ENCODE results near the gene CCDC152. TPM values are rescaled to one million over a fixed set of nuclear protein-coding genes. Genes with fewer than 3 reads are reported as not detected.

CCDC152 gene
- polyA plus RNA-seq, 1 donor (not counting 4 experiments of a cell fraction or from before 2014, with no cell fraction given) = 0.71 TPM

GRCh38 chr5:42791151-42791550 is 34.5 kb downstream of the CCDC152 start:
- dilution Hi-C loops (cut with MboI; ENCODE audit: extremely low pct_ligation_motif_present, low sequenced_read_pairs) = no loop called here
- DNase-seq (ENCODE audit: low read depth, low spot score) = no peak
- FAIRE-seq = no peak
- Histone ChIP-seq H3K9me1 (ENCODE audit: control insufficient read depth, extremely low read depth, insufficient read depth, low read length) (no peaks in the 10 kb centered on the region), H4K20me1 (ENCODE audit: control insufficient read depth, extremely low read depth, insufficient read depth, low read length) (no peaks in the 10 kb centered on the region), H3K79me2 (ENCODE audit: control insufficient read depth, insufficient read depth, low read length) (no peaks in the 10 kb centered on the region), H3K4me2 (ENCODE audit: control insufficient read depth, extremely low read depth, insufficient read depth, low read depth, low read length) (no peak overlapping the region), H3K9me3 (ENCODE audit: control insufficient read depth, low read depth, low read length) (no peaks in the 10 kb centered on the region), H3K27ac (ENCODE audit: control insufficient read depth, insufficient read depth, low read length) (no peak overlapping the region), H3K9ac (ENCODE audit: control insufficient read depth, extremely low read depth, insufficient read depth, low read length) (no peak overlapping the region), H3K36me3 (ENCODE audit: control insufficient read depth in 2 of 2, extremely low read depth in 1 of 2, insufficient read depth in 2 of 2, low read length in 2 of 2) (no peaks in the 10 kb centered on the region), H3K4me1 (ENCODE audit: control insufficient read depth, extremely low read depth, insufficient read depth, low read length) (no peaks in the 10 kb centered on the region), H2AFZ (ENCODE audit: control insufficient read depth, low read length) (no peak overlapping the region), H3K27me3 (ENCODE audit: control insufficient read depth, extremely low read depth, insufficient read depth, low read length) (no peaks in the 10 kb centered on the region), H3K4me3 (ENCODE audit: control insufficient read depth in 2 of 3, extremely low read depth in 1 of 3, insufficient read depth in 2 of 3, low read depth in 1 of 3, low read length in 3 of 3) (no peak overlapping the region)
- no peak for TF ChIP-seq EZH2 (IDR thresholded peaks at IDR 0.05; ENCODE audit: low read length)
- TF ChIP-seq, protein P1, sequence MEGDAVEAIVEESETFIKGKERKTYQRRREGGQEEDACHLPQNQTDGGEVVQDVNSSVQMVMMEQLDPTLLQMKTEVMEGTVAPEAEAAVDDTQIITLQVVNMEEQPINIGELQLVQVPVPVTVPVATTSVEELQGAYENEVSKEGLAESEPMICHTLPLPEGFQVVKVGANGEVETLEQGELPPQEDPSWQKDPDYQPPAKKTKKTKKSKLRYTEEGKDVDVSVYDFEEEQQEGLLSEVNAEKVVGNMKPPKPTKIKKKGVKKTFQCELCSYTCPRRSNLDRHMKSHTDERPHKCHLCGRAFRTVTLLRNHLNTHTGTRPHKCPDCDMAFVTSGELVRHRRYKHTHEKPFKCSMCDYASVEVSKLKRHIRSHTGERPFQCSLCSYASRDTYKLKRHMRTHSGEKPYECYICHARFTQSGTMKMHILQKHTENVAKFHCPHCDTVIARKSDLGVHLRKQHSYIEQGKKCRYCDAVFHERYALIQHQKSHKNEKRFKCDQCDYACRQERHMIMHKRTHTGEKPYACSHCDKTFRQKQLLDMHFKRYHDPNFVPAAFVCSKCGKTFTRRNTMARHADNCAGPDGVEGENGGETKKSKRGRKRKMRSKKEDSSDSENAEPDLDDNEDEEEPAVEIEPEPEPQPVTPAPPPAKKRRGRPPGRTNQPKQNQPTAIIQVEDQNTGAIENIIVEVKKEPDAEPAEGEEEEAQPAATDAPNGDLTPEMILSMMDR (optimal IDR thresholded peaks at IDR 0.05 in 1 of 3, IDR thresholded peaks at IDR 0.05 in 1 of 3, conservative IDR thresholded peaks at IDR 0.05 in 1 of 3; ENCODE audit: extremely low read depth in 1 of 3, insufficient read depth in 2 of 3, low read length in 3 of 3) = no peak

- TF ChIP-seq, protein P1 (optimal IDR thresholded peaks at IDR 0.05 in 1 of 3, IDR thresholded peaks at IDR 0.05 in 1 of 3, conservative IDR thresholded peaks at IDR 0.05 in 1 of 3; ENCODE audit: extremely low read depth in 1 of 3, insufficient read depth in 2 of 3, low read length in 3 of 3) = no peak
- TF ChIP-seq EZH2 (IDR thresholded peaks at IDR 0.05; ENCODE audit: low read length) = no peak
- H3K36me3 ChIP-seq (ENCODE audit: control insufficient read depth in 2 of 2, extremely low read depth in 1 of 2, insufficient read depth in 2 of 2, low read length in 2 of 2) = no peaks in the 10 kb centered on the region
- H3K27me3 ChIP-seq (ENCODE audit: control insufficient read depth, extremely low read depth, insufficient read depth, low read length) = no peaks in the 10 kb centered on the region
- dilution Hi-C loops (cut with MboI; ENCODE audit: extremely low pct_ligation_motif_present, low sequenced_read_pairs) = no loop called here
- H3K4me3 ChIP-seq (ENCODE audit: control insufficient read depth in 2 of 3, extremely low read depth in 1 of 3, insufficient read depth in 2 of 3, low read depth in 1 of 3, low read length in 3 of 3) = no peak overlapping the region
- no peak overlapping the region for H3K27ac ChIP-seq (ENCODE audit: control insufficient read depth, insufficient read depth, low read length)
- no peak overlapping the region for H3K9ac ChIP-seq (ENCODE audit: control insufficient read depth, extremely low read depth, insufficient read depth, low read length)
- no peaks in the 10 kb centered on the region for H3K9me1 ChIP-seq (ENCODE audit: control insufficient read depth, extremely low read depth, insufficient read depth, low read length)
- no peak for FAIRE-seq
- H3K4me1 ChIP-seq (ENCODE audit: control insufficient read depth, extremely low read depth, insufficient read depth, low read length) = no peaks in the 10 kb centered on the region
- no peak overlapping the region for H2AFZ ChIP-seq (ENCODE audit: control insufficient read depth, low read length)
- DNase-seq (ENCODE audit: low read depth, low spot score) = no peak
- no peak overlapping the region for H3K4me2 ChIP-seq (ENCODE audit: control insufficient read depth, extremely low read depth, insufficient read depth, low read depth, low read length)
- no peaks in the 10 kb centered on the region for H3K9me3 ChIP-seq (ENCODE audit: control insufficient read depth, low read depth, low read length)
- no peaks in the 10 kb centered on the region for H3K79me2 ChIP-seq (ENCODE audit: control insufficient read depth, insufficient read depth, low read length)
- H4K20me1 ChIP-seq (ENCODE audit: control insufficient read depth, extremely low read depth, insufficient read depth, low read length) = no peaks in the 10 kb centered on the region
Measured at GRCh38 chr5:42798284-42799240, 41.9 kb downstream of the CCDC152 start.
